Stimulated activated CD8-positive, alpha-beta memory T cell treated with anti-CD3 and anti-CD28 coated beads, Interleukin-2, amount 100 ng/mL, for 1 hour (primary cell): ENCODE results near the gene NSD1.
"Not testable (repeated sequence)": the region's sequence is repeated elsewhere in the genome, so short reads cannot be mapped to it uniquely, and the experiment has no call there.

Experiments
- DNase-seq, 2 donors: peaks; one replicate each; pipeline ENCODE4 v3.0.0-alpha.2; 2020; ENCODE audit warnings: low read depth in 2 of 2

The NSD1 gene

DNA sequence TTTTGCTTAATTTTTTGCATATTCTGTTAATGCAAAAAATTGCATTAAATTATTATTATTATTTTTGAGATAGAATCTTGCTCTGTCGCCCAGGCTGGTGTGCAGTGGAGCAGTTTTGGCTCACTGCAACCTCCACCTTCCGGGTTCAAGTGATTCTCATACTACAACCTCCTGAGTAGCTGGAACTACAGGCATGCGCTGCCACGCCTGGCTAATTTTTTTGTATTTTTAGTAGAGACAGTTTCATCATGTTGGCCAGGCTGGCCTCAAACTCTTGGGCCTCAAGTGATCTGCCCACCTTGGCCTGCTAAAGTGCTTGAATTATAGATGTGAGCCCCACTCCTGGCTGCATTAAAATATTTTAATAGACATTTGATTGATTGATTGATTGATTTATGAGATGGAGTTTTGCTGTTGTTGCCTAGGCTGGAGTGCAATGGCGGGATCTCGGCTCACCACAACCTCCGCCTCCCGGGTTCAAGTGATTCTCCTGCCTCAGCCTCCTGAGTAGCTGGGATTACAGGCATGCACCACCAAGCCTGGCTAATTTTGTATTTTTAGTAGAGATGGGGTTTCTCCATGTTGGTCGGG, 44.4 kb downstream of the NSD1 start:
- DNase-seq = not testable (repeated sequence)

DNA sequence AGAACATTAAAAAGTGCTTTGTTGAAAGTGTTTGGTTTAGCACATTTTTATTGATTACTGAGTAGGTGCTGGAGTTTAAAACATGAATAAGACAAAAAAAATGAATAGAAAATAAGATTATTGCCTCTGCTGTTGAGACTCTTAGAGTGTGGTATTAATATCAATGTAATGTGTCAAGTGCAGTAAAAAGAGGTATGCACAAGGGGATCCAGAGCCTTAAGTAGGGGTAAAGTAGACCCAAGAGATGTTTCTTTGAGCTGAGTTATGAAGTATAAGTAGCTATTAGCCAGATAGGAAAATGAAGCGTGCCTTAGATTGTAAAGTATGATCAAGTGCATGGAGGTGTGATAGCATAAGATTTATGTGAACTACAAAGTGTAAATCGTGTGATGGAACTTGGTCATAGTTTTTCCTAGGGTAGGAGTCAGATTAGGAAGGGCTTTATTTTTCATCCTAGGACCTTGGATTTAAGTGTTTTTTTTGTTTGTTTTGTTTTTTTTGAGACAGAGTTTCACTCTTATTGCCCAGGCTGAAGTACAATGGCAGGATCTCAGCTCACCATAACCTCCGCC, 45.2 kb downstream of the NSD1 start:
- DNase-seq = no peak

DNA sequence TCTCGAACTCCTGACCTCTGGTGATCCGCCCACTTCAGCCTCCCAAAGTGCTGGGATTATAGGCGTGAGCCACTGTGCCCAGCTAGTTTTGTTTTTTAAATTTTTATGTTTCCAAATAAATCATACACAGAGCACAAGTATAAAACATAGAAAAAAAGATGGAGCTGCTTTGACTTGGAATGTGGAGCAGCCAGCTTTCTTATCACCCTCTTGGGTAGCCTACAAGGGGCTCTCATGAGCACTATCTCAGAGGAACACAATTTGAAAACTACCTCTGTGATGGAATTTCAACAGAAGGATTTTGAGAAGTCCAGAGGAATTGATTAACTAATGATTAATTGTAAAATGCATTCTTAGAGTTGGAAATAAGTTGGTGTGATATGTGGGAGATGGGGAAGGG, 45.9 kb downstream of the NSD1 start:
- DNase-seq = no peak

DNA sequence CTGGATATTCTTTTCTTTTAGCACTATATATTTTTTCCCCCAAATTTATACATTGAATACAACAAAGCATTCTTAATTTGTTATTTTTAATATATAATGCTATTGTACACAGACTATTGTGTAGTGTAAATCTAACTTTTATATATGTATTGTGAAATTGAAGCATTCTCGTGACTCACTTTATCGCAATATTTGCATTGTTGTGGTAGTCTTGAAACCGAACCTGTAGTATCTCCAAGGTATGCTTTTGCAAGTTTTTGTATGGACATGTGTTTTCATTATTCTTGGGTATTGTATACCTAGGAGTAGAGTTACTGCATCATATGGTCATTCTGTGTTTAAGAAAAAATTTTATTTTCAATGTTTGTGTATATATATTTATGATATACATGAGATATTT, 49.6 kb downstream of the NSD1 start:
- DNase-seq = no peak

DNA sequence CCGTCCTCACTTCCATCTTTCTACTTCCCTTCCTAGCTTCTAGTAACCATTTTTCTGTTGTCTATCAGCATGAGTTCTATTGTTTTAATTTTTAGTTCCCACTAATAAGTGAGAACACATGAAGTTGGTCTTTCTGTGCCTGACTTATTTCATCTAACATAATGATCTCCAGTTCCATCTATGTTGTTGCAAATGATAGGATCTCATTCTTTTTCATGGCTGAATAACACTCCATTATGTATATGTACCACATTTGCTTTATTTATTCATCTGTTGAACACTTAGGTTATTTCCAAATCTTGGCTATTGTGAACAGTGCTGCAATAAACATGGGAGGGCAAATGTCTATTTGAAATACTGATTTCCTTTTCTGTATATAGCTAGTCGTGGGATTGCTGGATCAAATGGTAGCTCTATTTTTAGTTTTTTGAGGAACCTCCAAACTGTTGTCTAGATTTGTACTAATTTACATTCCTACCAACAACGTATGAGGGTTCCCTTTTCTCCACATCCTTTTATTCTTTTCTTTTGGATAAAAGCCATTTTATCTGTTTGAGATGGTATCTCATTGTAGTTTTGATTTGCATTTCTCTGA, 50.3 kb downstream of the NSD1 start:
- no peak for DNase-seq

DNA sequence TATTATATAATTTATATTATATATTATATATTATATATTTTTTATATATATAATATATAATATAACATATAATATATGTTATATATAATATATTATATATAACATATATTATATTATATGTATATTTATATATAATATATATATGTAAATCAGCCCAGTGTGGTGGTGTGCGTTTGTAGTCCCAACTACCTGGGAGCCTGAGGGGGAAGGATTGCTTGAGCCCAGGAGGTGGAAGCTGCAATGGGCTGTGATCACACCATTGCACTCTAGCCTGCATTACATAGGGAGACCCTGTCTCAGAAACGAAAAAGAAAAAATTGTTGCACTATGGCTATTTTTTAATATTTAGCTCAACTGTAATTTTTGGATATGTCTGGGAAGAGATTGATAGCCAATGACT, 52.4 kb downstream of the NSD1 start:
- no peak for DNase-seq

DNA sequence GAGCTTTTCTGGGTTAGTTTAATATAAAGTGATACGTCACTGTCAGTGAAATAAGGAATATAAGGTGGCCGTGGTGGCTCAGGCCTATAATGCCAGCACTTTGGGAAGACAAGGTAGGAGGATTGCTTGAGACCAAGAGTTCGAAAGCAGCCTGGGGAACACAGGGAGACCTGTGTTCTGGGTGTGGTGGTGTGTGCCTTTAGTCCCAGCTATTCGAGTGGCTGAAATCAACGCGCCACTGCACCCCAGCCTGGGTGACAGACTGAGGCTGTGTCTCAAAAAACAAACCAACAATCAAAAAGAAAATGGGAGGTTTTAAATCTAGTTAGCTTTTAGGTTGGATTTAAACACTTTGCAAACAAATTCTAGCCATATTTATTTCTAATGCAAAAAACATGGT, 53.1 kb downstream of the NSD1 start:
- DNase-seq = no peak

DNA sequence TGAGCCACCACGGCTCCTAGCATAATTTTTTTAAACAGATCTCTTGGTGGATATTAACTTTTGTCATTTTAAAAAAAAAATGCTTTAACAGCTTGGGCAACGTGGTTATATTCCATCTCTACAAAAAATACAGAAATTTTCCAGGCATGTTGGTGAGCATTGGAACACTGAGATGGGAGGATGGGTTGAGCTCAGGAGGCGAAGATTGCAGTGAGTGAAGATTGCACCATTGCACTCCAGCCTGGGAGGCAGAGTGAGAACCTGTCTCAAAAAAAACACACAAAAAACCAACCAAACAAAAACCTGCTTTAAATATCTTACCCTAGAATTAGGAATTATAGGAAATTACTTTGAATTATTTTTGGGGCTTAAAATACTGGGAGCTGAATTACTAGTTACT, 55.2 kb downstream of the NSD1 start:
- no peak for DNase-seq

DNA sequence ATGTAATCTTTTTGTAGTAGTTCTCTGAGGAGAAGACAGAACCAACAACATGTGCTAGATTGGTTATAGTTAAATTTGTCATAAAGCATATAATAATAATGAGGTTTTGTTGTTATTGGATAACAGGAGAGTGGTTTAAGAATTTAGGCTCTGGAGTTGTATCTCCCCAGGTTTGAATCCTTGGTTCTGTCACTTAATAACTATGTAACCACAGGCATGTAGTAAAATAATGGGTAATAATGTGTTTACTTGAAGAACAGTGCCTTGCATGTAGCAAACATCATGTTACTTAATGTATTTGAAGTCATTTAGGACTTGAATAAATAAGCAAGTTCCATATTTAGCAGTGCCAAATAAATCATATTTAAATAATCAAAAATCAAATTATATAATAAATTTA, 55.8 kb downstream of the NSD1 start:
- DNase-seq = no peak

DNA sequence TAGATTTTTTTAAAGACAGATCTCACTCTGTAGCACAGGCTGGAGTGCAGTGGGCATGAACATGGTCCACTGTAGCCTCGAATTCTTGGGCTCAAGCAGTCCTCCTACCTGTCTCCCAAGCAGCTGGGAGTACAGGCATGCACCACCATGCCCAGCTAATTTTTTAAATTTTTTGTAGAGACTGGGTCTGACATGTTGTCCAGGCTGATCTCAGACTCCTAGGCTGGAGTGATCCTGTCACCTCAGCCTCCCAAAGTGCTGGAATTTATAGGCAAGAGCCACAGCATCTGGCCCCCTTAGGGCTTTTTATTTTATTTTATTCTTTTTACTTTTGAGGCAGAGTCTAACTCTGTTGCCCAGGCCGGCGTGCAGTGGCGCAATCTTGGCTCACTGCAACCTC, 56.4 kb downstream of the NSD1 start:
- DNase-seq = no peak

DNA sequence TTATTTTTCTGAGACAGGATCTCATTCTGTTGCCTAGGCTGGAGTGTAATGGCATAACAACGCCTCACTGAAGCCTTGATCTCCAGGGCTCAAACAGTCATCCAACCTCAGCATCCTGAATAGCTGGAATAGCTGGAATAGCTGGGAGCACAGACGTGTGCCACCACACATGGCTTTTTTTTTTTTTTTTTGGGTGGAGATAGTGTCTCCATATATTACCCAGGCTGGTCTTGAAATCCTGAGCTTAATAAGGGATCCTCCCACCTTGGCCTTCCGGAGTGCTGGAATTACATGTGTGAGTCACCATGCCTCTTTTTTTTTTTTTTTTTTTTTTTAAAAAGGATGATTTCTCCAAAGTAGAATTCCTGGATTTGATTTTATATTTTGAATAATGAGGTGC, 60.7 kb downstream of the NSD1 start:
- DNase-seq = no peak

DNA sequence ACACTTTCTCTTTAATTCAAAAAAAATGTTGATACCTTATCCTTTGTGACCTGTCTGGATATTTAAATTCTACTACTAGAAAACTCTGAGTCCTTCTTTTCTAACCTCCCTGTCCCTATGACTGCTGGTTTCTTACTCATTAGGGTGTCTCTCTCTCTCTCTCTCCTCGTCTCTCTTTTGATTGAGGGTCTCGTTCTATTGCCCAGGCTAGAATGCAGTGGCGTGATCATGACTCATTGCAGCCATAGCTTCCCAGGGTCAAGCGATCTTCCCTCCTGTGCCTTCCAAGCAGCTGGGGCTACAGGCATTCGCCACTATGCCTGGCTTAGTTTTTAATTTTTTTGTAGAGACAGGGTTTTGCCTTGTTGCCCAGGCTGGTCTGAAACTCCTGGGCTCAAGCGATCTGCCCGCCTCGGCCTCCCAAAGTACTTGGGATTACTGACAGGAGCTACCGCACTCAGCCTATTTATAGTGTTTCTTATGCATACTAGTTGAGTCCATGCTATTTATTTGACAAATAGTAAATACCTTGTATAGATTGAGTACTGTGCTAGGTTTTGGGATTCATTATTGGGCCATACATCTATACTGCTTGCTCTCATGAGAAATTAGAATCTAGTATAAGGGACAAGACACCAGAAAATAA, 61.9 kb downstream of the NSD1 start:
- no peak for DNase-seq

DNA sequence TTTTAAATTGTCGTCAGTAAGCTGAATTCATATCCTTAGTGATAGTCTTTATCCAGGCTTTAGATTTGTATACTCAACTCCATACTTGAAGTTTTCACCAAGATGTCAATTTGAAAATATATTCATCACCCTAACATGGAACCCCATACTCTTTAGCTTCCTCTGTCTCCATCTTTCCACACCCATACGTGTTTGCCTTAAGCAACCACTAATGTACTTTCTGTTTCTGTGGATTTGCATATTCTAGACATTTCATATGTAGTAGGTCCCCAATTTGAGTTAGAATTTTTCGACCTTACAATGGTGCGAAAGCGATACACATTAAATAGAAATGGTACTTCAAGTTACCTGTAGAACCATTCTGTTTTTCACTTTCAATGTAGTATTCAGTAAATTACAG, 65.2 kb downstream of the NSD1 start:
- DNase-seq = no peak

DNA sequence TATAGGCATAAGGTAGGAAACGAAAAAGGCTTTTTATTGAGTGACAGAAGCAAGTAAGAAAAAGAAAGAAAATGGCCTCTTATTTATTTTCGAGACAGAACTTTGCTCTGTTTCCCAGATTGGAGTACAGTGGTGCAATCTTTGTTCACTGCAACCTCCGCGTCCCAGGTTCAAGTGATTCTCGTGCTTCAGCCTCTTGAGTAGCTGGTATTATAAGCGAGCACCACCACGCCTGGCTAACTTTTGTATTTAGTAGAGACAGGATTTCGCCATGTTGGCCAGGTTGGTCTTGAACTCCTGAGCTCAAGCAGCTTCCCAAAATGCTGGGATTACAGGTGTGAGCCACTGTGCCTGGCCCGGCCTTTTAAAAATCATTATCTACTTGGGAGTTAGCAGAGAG, 70.7 kb downstream of the NSD1 start:
- DNase-seq = no peak

DNA sequence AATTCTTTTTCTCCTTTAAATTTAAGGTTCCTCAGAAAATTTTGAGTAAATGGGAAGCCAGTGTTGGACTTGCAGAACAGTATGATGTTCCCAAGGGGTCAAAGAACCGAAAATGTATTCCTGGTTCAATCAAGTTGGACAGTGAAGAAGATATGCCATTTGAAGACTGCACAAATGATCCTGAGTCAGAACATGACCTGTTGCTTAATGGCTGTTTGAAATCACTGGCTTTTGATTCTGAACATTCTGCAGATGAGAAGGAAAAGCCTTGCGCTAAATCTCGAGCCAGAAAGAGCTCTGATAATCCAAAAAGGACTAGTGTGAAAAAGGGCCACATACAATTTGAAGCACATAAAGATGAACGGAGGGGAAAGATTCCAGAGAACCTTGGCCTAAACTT, 76.0 kb downstream of the NSD1 start:
- no peak for DNase-seq

DNA sequence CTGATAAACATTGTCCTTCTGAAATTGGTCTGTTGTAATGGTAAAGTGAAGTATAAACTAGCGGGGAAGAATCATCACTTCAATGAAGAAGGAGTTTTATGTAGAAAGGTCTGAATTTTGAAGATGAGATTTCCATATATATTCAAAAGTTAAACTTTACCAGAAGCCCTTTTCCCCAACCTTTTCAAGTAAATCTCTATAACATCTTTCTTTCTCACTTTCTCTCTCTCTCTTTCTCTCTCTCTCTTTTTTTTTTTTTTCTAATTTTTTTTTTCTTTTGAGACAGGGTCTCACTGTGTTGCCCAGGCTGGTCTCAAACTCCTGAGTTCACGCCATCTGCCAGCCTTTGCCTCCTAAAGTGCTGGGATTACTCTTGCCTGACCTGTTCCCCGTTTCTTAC, 78.7 kb downstream of the NSD1 start:
- DNase-seq = no peak

DNA sequence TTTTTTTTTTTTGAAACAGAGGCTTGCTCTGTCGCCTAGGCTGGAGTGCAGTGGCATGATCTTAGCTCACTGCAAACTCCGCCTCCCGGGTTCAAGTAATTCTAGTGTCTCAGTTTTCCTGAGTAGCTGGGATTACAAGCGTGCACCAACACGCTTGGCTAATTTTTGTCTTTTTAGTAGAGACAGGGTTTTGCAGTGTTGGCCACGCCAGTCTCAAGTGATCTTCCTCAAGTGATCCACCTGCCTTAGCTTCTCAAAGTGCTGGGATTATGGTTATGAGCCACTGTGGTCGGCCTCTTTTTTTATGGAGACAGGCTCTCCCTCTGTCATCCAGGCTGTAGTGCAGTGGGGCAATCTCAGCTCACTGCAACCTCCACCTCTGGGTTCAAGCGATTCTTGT, 87.0 kb downstream of the NSD1 start:
- DNase-seq = no peak

DNA sequence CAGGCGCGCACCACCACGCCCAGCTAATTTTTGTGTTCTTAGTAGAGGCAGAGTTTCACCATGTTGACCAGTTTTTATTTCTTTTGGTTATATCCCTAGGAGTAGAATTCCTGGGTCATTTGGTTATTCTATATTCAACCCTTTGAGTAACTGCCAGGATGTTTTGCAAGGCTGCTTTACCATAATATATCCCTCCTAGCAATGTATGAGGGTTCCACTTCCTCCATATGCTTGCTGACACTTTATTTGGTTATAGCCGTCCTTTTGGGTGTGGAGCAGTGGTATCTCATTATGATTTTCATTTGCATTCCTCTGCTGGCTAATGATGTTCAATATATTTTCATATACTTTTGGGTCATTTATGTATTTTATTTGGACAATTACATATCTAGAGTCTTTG, 88.7 kb downstream of the NSD1 start:
- no peak for DNase-seq

DNA sequence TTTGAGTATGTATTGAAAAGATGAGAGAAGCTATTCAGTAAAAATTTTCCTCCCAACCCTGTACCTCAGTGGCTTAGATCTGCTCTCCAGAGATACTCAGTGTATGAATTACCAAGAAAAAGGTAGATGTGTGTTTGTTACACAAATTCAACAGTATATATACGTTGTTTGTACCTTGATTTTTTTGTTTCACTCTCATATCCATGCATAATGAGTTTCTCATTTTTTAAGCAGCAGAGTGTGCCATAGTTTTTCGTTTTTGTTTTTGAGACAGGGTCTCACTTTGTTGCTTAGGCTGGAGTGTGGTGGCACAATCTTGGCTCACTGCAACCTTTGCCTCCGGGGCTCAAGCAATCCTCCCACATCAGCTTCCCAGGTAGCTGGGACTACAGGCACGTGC, 92.2 kb downstream of the NSD1 start:
- DNase-seq = no peak

DNA sequence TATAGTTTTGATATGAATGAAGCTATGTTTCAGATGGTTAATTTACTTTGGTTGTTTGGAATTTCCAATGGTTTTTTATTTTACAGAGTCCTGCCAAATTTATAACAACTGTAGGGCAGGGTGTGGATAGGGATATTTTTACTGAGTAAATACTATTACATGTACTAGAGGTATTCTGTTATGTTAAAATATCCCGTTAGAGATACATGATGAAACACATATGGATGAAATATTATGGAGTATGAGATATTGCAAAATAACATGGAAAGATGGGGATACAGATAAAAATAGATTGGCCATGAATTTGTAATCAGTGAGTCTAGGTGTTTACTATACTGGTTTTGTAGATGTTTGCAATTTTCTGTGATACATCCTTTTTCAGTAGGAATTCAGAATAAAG, 93.3 kb downstream of the NSD1 start:
- no peak for DNase-seq

DNA sequence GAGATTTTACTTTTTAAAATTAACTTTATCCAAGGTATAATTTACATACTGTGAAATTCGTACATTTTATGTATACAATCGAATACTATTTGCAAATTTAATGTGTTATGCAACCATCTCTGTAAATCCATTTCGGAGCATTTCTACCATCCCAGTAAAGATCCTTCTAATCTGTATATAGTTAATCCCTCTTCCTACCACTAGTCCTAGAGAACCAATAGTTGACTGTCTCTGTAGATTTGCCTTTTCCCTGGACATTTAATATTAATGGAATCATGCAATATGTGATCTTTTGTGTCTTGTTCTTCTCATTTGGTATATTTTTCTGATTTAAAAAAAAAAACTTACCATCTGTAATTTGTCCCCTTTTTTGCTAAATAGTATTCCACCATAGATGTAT, 95.2 kb downstream of the NSD1 start:
- no peak for DNase-seq

DNA sequence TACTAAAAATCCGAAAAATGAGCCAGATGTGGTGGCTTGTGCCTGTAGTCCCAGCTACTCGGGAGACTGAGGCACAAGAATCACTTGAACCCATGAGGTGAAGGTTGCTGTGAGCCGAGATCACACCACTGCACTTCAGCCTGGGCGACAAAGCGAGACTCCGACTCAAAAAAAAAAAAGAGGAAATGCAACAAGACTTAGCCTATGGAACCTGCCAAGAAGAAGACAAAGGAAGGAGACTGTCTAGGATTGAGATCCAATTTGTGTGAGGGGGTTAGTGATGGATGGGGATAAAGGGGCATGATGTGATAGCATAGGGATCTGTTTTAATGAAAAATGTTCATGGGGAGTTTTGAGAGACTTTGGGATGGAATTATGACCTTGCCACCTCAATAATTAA, 97.1 kb downstream of the NSD1 start:
- no peak for DNase-seq

DNA sequence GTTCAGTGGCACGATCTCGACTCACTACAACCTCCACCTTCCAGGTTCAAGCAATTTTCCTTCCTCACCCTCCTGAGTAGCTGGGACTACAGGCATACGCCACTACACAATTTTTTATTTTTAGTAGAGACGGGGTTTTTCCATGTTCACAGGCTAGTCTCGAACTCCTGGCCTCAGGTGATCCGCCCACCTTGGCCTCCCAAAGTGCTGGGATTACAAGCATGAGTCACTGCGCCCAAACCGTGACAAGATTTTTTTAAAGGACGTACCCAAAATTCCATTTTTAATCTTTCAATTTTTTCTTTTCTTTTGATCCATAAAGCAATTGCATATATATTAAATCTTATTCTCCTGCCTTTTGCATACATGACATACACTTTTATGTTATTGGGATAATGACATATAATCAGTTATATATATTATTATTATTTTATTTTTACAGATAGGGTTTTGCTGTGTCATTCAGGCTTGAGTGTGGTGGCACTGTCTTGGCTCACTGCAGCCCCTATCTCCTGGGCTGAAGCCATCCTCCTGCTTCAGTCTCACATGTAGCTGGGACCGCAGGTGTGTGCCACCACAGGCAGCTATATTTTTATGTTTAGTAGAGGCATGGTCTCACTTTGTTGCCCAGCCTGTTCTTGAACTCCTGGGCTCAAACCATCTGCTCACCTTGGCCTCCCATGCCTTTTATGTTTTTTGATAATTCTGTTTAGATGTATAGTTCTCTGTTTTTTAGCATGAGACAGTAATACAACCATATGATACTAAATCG, 98.1 kb downstream of the NSD1 start:
- no peak for DNase-seq
